OCI-LY3 (cell line): ENCODE measurements around the gene INF2.

Experiments used
- CTCF ChIP-seq: fragments of 200-600, 300-600 bp; sonication (generic); IDR thresholded peaks from 2 replicates; pipeline ENCODE4 v1.5.1; 2014; ENCODE audit warnings: antibody characterized with exemption, low read length, low read depth
- EZH2phosphoT487 ChIP-seq: fragments of 200-600 bp; shearing (Covaris generic); IDR thresholded peaks from 2 replicates; pipeline ENCODE4 v1.6.1; 2018; ENCODE audit warnings: antibody characterized with exemption, mixed run types, low read depth

GRCh38 chr14:104746934-104747481 lies 57.6 kb downstream of the INF2 start:
- TF ChIP-seq CTCF (no peak), EZH2phosphoT487 (no peak)
